GM15510 (cell line): ENCODE results near the gene LEF1.

Experiments used
- POLR2A ChIP-seq: IDR thresholded peaks from 3 replicates; pipeline ENCODE4 v1.6.1; 2011; ENCODE audit warnings: borderline replicate concordance; ENCODE audit not compliant: insufficient read length; ENCODE audit errors: extremely low read depth

LEF1 gene

GRCh38 chr4:108087293-108087967, 81.3 kb downstream of the LEF1 start:
- TF ChIP-seq POLR2A, result no peak

- no peak for TF ChIP-seq POLR2A
Observed at GRCh38 chr4:108081256-108081655, 87.5 kb downstream of the LEF1 start.

- TF ChIP-seq POLR2A, result no peak
Observed at GRCh38 chr4:108080747-108081146, 88.0 kb downstream of the LEF1 start.

- no peak for TF ChIP-seq POLR2A
Observed at GRCh38 chr4:108078024-108078733, 90.6 kb downstream of the LEF1 start.

GRCh38 chr4:108072300-108072699, 96.4 kb downstream of the LEF1 start:
- TF ChIP-seq POLR2A, result no peak

GRCh38 chr4:108070775-108071174, 98.0 kb downstream of the LEF1 start:
- no peak for TF ChIP-seq POLR2A

- no peak for TF ChIP-seq POLR2A
Observed at GRCh38 chr4:108068442-108068841, 100.3 kb downstream of the LEF1 start.

- TF ChIP-seq POLR2A, result no peak
Observed at GRCh38 chr4:108060686-108061321, 107.9 kb downstream of the LEF1 start.

GRCh38 chr4:108060164-108060563, 108.6 kb downstream of the LEF1 start:
- TF ChIP-seq POLR2A, result no peak

- no peak for TF ChIP-seq POLR2A
Observed at GRCh38 chr4:108058685-108059440, 109.9 kb downstream of the LEF1 start.

GRCh38 chr4:108056418-108056817, 112.3 kb downstream of the LEF1 start:
- TF ChIP-seq POLR2A, result no peak

- no peak for TF ChIP-seq POLR2A
Observed at GRCh38 chr4:108055787-108056186, 112.9 kb downstream of the LEF1 start.

- no peak for TF ChIP-seq POLR2A
Observed at GRCh38 chr4:108054025-108054638, 114.6 kb downstream of the LEF1 start.

GRCh38 chr4:108053251-108053711, 115.5 kb downstream of the LEF1 start:
- TF ChIP-seq POLR2A, result no peak
